Stimulated activated memory B cell treated with anti-CD40 and anti-IgM and Interleukin-4, amounts not matched to agents 10 μg/mL and 1 μg/mL and 100 μg/mL, for 72 hours (primary cell): Measurements from ENCODE around the gene EBPL.
A peak's percentile ranks its signal among the peaks of the same experiment; 100 is the strongest.

Source experiments
- ATAC-seq: fragments of 150-1000 bp; cut with Tn5 transposase; 2 replicates; pipeline ENCODE4 v1.10.0; 2021
- H3K27ac Mint-ChIP-seq: one replicate; pipeline ENCODE4 v1.8.0; 2022; ENCODE audit warnings: mild to moderate bottlenecking, mixed read lengths
- H3K27me3 Mint-ChIP-seq: one replicate; pipeline ENCODE4 v1.8.0; 2022; ENCODE audit warnings: mixed read lengths
- H3K36me3 Mint-ChIP-seq: one replicate; pipeline ENCODE4 v1.8.0; 2022; ENCODE audit warnings: mixed read lengths
- H3K4me1 Mint-ChIP-seq: one replicate; pipeline ENCODE4 v1.8.0; 2022; ENCODE audit warnings: mixed read lengths
- H3K4me3 Mint-ChIP-seq: one replicate; pipeline ENCODE4 v1.8.0; 2022; ENCODE audit warnings: mild to moderate bottlenecking, moderate library complexity, mixed read lengths
- H3K9me3 Mint-ChIP-seq: one replicate; pipeline ENCODE4 v1.8.0; 2022; ENCODE audit warnings: mixed read lengths

Gene EBPL

GRCh38 chr13:49690133-49690994 is 922 bp downstream of the EBPL start:
- Mint-ChIP-seq H3K27ac (peak overlapping the region; percentile 79), H3K4me3 (peak overlapping the region; percentile 82), H3K4me1 (peaks cover 28% of the 10 kb centered on the region), H3K27me3 (no peaks in the 10 kb centered on the region), H3K36me3 (peaks cover 26% of the 10 kb centered on the region), H3K9me3 (no peaks in the 10 kb centered on the region)
- ATAC-seq = peak; percentile 10

GRCh38 chr13:49683489-49683888 is 7.8 kb downstream of the EBPL start:
- no peak overlapping the region for H3K4me3 Mint-ChIP-seq
- peaks cover 19% of the 10 kb centered on the region for H3K4me1 Mint-ChIP-seq

GRCh38 chr13:49681842-49682435 is 9.3 kb downstream of the EBPL start:
- H3K4me3 Mint-ChIP-seq = no peak overlapping the region
- H3K9me3 Mint-ChIP-seq = no peaks in the 10 kb centered on the region
- H3K27ac Mint-ChIP-seq = no peak overlapping the region
- peaks cover 23% of the 10 kb centered on the region for H3K4me1 Mint-ChIP-seq
- ATAC-seq = no peak
- peaks cover 26% of the 10 kb centered on the region for H3K36me3 Mint-ChIP-seq
- H3K27me3 Mint-ChIP-seq = no peaks in the 10 kb centered on the region

More at GRCh38 chr13:49683489-49683888, 7.8 kb downstream of the EBPL start:
- H3K9me3 Mint-ChIP-seq = no peaks in the 10 kb centered on the region
- H3K27ac Mint-ChIP-seq = no peak overlapping the region
- peaks cover 27% of the 10 kb centered on the region for H3K36me3 Mint-ChIP-seq
- ATAC-seq = no peak
- no peaks in the 10 kb centered on the region for H3K27me3 Mint-ChIP-seq

- H3K9me3 Mint-ChIP-seq = no peaks in the 10 kb centered on the region
- H3K4me3 Mint-ChIP-seq = no peak overlapping the region
- H3K36me3 Mint-ChIP-seq = peaks cover 24% of the 10 kb centered on the region
- ATAC-seq = no peak
- H3K27ac Mint-ChIP-seq = no peak overlapping the region
- peaks cover 25% of the 10 kb centered on the region for H3K4me1 Mint-ChIP-seq
- no peaks in the 10 kb centered on the region for H3K27me3 Mint-ChIP-seq
These were observed 12.0 kb downstream of the EBPL start for GRCh38 chr13:49679246-49679645.

- Mint-ChIP-seq H3K27me3 (no peaks in the 10 kb centered on the region), H3K36me3 (peaks cover 24% of the 10 kb centered on the region), H3K27ac (no peak overlapping the region), H3K4me3 (no peak overlapping the region), H3K9me3 (no peaks in the 10 kb centered on the region), H3K4me1 (peaks cover 18% of the 10 kb centered on the region)
- ATAC-seq = no peak
These were observed 12.9 kb downstream of the EBPL start for GRCh38 chr13:49678191-49678914.

- Mint-ChIP-seq H3K36me3 (peaks cover 24% of the 10 kb centered on the region), H3K4me1 (peaks cover 18% of the 10 kb centered on the region)
These were observed 14.5 kb downstream of the EBPL start for GRCh38 chr13:49676581-49677298.

GRCh38 chr13:49670828-49671227 is 20.5 kb downstream of the EBPL start:
- H3K4me3 Mint-ChIP-seq = no peak overlapping the region
- no peak overlapping the region for H3K27ac Mint-ChIP-seq
- H3K27me3 Mint-ChIP-seq = no peaks in the 10 kb centered on the region
- no peak for ATAC-seq
- peaks cover 31% of the 10 kb centered on the region for H3K36me3 Mint-ChIP-seq
- no peaks in the 10 kb centered on the region for H3K9me3 Mint-ChIP-seq
- peaks cover 8% of the 10 kb centered on the region for H3K4me1 Mint-ChIP-seq

More at GRCh38 chr13:49676581-49677298, 14.5 kb downstream of the EBPL start:
- Mint-ChIP-seq H3K27me3 (no peaks in the 10 kb centered on the region), H3K9me3 (no peaks in the 10 kb centered on the region), H3K27ac (no peak overlapping the region), H3K4me3 (no peak overlapping the region)
- no peak for ATAC-seq

- peaks cover 27% of the 10 kb centered on the region for H3K36me3 Mint-ChIP-seq
- no peaks in the 10 kb centered on the region for H3K27me3 Mint-ChIP-seq
- H3K4me1 Mint-ChIP-seq = no peaks in the 10 kb centered on the region
- H3K27ac Mint-ChIP-seq = no peak overlapping the region
- H3K4me3 Mint-ChIP-seq = no peak overlapping the region
- no peak for ATAC-seq
- no peaks in the 10 kb centered on the region for H3K9me3 Mint-ChIP-seq
These were observed 21.5 kb downstream of the EBPL start for GRCh38 chr13:49669735-49670309.

- Mint-ChIP-seq H3K27ac (no peak overlapping the region), H3K4me3 (no peak overlapping the region), H3K4me1 (no peaks in the 10 kb centered on the region), H3K9me3 (no peaks in the 10 kb centered on the region), H3K27me3 (no peaks in the 10 kb centered on the region), H3K36me3 (peaks cover 32% of the 10 kb centered on the region)
- ATAC-seq = no peak
These were observed 23.5 kb downstream of the EBPL start for GRCh38 chr13:49667773-49668172.

GRCh38 chr13:49664606-49665005 is 26.7 kb downstream of the EBPL start:
- Mint-ChIP-seq H3K4me1 (no peaks in the 10 kb centered on the region), H3K9me3 (no peaks in the 10 kb centered on the region), H3K27me3 (no peaks in the 10 kb centered on the region), H3K27ac (no peak overlapping the region), H3K4me3 (no peak overlapping the region), H3K36me3 (peaks cover 59% of the 10 kb centered on the region)
- no peak for ATAC-seq

- no peaks in the 10 kb centered on the region for H3K4me1 Mint-ChIP-seq
- no peaks in the 10 kb centered on the region for H3K9me3 Mint-ChIP-seq
- no peak overlapping the region for H3K27ac Mint-ChIP-seq
- no peak for ATAC-seq
- H3K36me3 Mint-ChIP-seq = peaks cover 49% of the 10 kb centered on the region
- no peaks in the 10 kb centered on the region for H3K27me3 Mint-ChIP-seq
- H3K4me3 Mint-ChIP-seq = no peak overlapping the region
These were observed 34.0 kb downstream of the EBPL start for GRCh38 chr13:49657241-49657641.

- peaks cover 36% of the 10 kb centered on the region for H3K36me3 Mint-ChIP-seq
- H3K27me3 Mint-ChIP-seq = no peaks in the 10 kb centered on the region
- no peaks in the 10 kb centered on the region for H3K9me3 Mint-ChIP-seq
- no peak overlapping the region for H3K4me3 Mint-ChIP-seq
- ATAC-seq = no peak
- no peak overlapping the region for H3K27ac Mint-ChIP-seq
- no peaks in the 10 kb centered on the region for H3K4me1 Mint-ChIP-seq
These were observed 35.4 kb downstream of the EBPL start for GRCh38 chr13:49655906-49656305.

GRCh38 chr13:49654011-49654410 is 37.3 kb downstream of the EBPL start:
- no peaks in the 10 kb centered on the region for H3K9me3 Mint-ChIP-seq
- no peak overlapping the region for H3K27ac Mint-ChIP-seq
- no peaks in the 10 kb centered on the region for H3K4me1 Mint-ChIP-seq
- no peak for ATAC-seq
- no peaks in the 10 kb centered on the region for H3K27me3 Mint-ChIP-seq
- peaks cover 24% of the 10 kb centered on the region for H3K36me3 Mint-ChIP-seq
- H3K4me3 Mint-ChIP-seq = no peak overlapping the region

GRCh38 chr13:49653478-49653877 is 37.8 kb downstream of the EBPL start:
- Mint-ChIP-seq H3K27me3 (no peaks in the 10 kb centered on the region), H3K9me3 (no peaks in the 10 kb centered on the region), H3K36me3 (peaks cover 19% of the 10 kb centered on the region), H3K4me3 (no peak overlapping the region), H3K27ac (no peak overlapping the region), H3K4me1 (no peaks in the 10 kb centered on the region)
- ATAC-seq = no peak
